HG02759 (cell line): ENCODE measurements around the gene UQCRFS1.
"Not testable (repeated sequence)": the region's sequence is repeated elsewhere in the genome, so short reads cannot be mapped to it uniquely, and the experiment has no call there.

Experiments
- ATAC-seq: cut with Tn5 transposase; IDR thresholded peaks from one replicate; pipeline ENCODE4 v1.9.1; 2021; ENCODE audit warnings: mild to moderate bottlenecking, moderate library complexity; ENCODE audit not compliant: unreplicated experiment

The UQCRFS1 gene

GRCh38 chr19:29212648-29213573 is at the start of gene UQCRFS1:
Gene UQCRFS1 (minus strand): TSS chr19:29213151. CDS start chr19:29213118, 33 bp downstream.
- ATAC-seq, result peak; percentile 97

GRCh38 chr19:29262085-29262484 is 49.1 kb upstream of the UQCRFS1 start:
- no peak for ATAC-seq

GRCh38 chr19:29260477-29261317 is 47.7 kb upstream of the UQCRFS1 start:
- ATAC-seq, result peak; percentile 40

- ATAC-seq, result no peak
Observed at GRCh38 chr19:29259867-29260281, 46.9 kb upstream of the UQCRFS1 start.

- ATAC-seq, result no peak
Observed at GRCh38 chr19:29259153-29259552, 46.2 kb upstream of the UQCRFS1 start.

- ATAC-seq, result no peak
Observed at GRCh38 chr19:29256516-29256915, 43.6 kb upstream of the UQCRFS1 start.

GRCh38 chr19:29255912-29256311 is 43.0 kb upstream of the UQCRFS1 start:
- no peak for ATAC-seq

GRCh38 chr19:29255006-29255405 is 42.1 kb upstream of the UQCRFS1 start:
- no peak for ATAC-seq

- ATAC-seq, result not testable (repeated sequence)
Observed at GRCh38 chr19:29249798-29250197, 36.8 kb upstream of the UQCRFS1 start.

GRCh38 chr19:29248332-29248844 is 35.4 kb upstream of the UQCRFS1 start:
- ATAC-seq, result no peak

GRCh38 chr19:29247872-29248271 is 34.9 kb upstream of the UQCRFS1 start:
- ATAC-seq, result no peak

- no peak for ATAC-seq
Observed at GRCh38 chr19:29247471-29247870, 34.5 kb upstream of the UQCRFS1 start.

- no peak for ATAC-seq
Observed at GRCh38 chr19:29247051-29247450, 34.1 kb upstream of the UQCRFS1 start.

- no peak for ATAC-seq
Observed at GRCh38 chr19:29245215-29245614, 32.3 kb upstream of the UQCRFS1 start.

GRCh38 chr19:29241324-29241723 is 28.4 kb upstream of the UQCRFS1 start:
- no peak for ATAC-seq

GRCh38 chr19:29239213-29239776 is 26.3 kb upstream of the UQCRFS1 start:
- ATAC-seq, result no peak

GRCh38 chr19:29233591-29233990 is 20.6 kb upstream of the UQCRFS1 start:
- no peak for ATAC-seq

GRCh38 chr19:29232315-29232852 is 19.4 kb upstream of the UQCRFS1 start:
- no peak for ATAC-seq

- not testable (repeated sequence) for ATAC-seq
Observed at GRCh38 chr19:29231306-29231705, 18.4 kb upstream of the UQCRFS1 start.

GRCh38 chr19:29217616-29218015 is 4.7 kb upstream of the UQCRFS1 start:
- ATAC-seq, result no peak

GRCh38 chr19:29216021-29216420 is 3.1 kb upstream of the UQCRFS1 start:
- no peak for ATAC-seq
